Mucosa of stomach (tissue), 1 donor: ENCODE results near the gene UBXN10.

ENCODE experiments used
- H3K27me3 ChIP-seq: one replicate; pipeline ENCODE4 v1.7.0; 2013; ENCODE audit warnings: mild to moderate bottlenecking, low read length; ENCODE audit not compliant: control insufficient read depth, insufficient read depth
- H3K36me3 ChIP-seq: one replicate; pipeline ENCODE4 v1.7.0; 2013; ENCODE audit warnings: low read length; ENCODE audit not compliant: control insufficient read depth, insufficient read depth
- H3K4me1 ChIP-seq: one replicate; pipeline ENCODE4 v1.7.0; 2013; ENCODE audit warnings: mild to moderate bottlenecking, low read length; ENCODE audit not compliant: control insufficient read depth, insufficient read depth
- H3K4me3 ChIP-seq: one replicate; pipeline ENCODE4 v1.7.0; 2013; ENCODE audit warnings: low read length
- H3K9ac ChIP-seq: one replicate; pipeline ENCODE4 v1.7.0; 2013; ENCODE audit warnings: mild to moderate bottlenecking, low read length, moderate library complexity
- H3K9me3 ChIP-seq: one replicate; pipeline ENCODE4 v1.7.0; 2013; ENCODE audit warnings: mild to moderate bottlenecking, low read length, moderate library complexity; ENCODE audit not compliant: control insufficient read depth
- donor health status: Pancreatic carcinoma.

The UBXN10 gene

GRCh38 chr1:20189664-20190063 is 3.8 kb downstream of the UBXN10 start:
- H3K9me3 ChIP-seq: no peaks in the 10 kb centered on the region
- H3K4me3 ChIP-seq: no peak overlapping the region
- peaks cover 9% of the 10 kb centered on the region for H3K27me3 ChIP-seq
- H3K9ac ChIP-seq: no peak overlapping the region
- H3K4me1 ChIP-seq: peaks cover 31% of the 10 kb centered on the region
- H3K36me3 ChIP-seq: no peaks in the 10 kb centered on the region

- no peak overlapping the region for H3K4me3 ChIP-seq
- H3K4me1 ChIP-seq: peaks cover 31% of the 10 kb centered on the region
- peaks cover 2% of the 10 kb centered on the region for H3K27me3 ChIP-seq
- no peaks in the 10 kb centered on the region for H3K9me3 ChIP-seq
- no peak overlapping the region for H3K9ac ChIP-seq
- no peaks in the 10 kb centered on the region for H3K36me3 ChIP-seq
Measured at GRCh38 chr1:20190256-20191160, 4.6 kb downstream of the UBXN10 start.

GRCh38 chr1:20191266-20191825 is 5.5 kb downstream of the UBXN10 start:
- no peaks in the 10 kb centered on the region for H3K9me3 ChIP-seq
- H3K4me3 ChIP-seq: no peak overlapping the region
- H3K36me3 ChIP-seq: no peaks in the 10 kb centered on the region
- peaks cover 26% of the 10 kb centered on the region for H3K4me1 ChIP-seq
- H3K9ac ChIP-seq: no peak overlapping the region
- H3K27me3 ChIP-seq: peaks cover 2% of the 10 kb centered on the region

- Histone ChIP-seq H3K9ac (no peak overlapping the region), H3K27me3 (no peaks in the 10 kb centered on the region), H3K4me3 (no peak overlapping the region), H3K36me3 (no peaks in the 10 kb centered on the region), H3K4me1 (peaks cover 15% of the 10 kb centered on the region), H3K9me3 (no peaks in the 10 kb centered on the region)
Measured at GRCh38 chr1:20192364-20192763, 6.5 kb downstream of the UBXN10 start.

GRCh38 chr1:20192871-20193411 is 7.0 kb downstream of the UBXN10 start:
- Histone ChIP-seq H3K9ac (no peak overlapping the region), H3K27me3 (no peaks in the 10 kb centered on the region), H3K4me1 (peaks cover 10% of the 10 kb centered on the region), H3K36me3 (no peaks in the 10 kb centered on the region), H3K9me3 (no peaks in the 10 kb centered on the region), H3K4me3 (no peak overlapping the region)

GRCh38 chr1:20194224-20194623 is 8.3 kb downstream of the UBXN10 start:
- no peaks in the 10 kb centered on the region for H3K27me3 ChIP-seq
- no peaks in the 10 kb centered on the region for H3K36me3 ChIP-seq
- H3K4me1 ChIP-seq: peaks cover 9% of the 10 kb centered on the region
- no peaks in the 10 kb centered on the region for H3K9me3 ChIP-seq
- H3K4me3 ChIP-seq: no peak overlapping the region
- H3K9ac ChIP-seq: no peak overlapping the region

- Histone ChIP-seq H3K4me3 (no peak overlapping the region), H3K9ac (no peak overlapping the region)
Measured at GRCh38 chr1:20194757-20195461, 9.0 kb downstream of the UBXN10 start.

GRCh38 chr1:20195462-20195780 is 9.5 kb downstream of the UBXN10 start:
- Histone ChIP-seq H3K4me1 (peaks cover 16% of the 10 kb centered on the region), H3K9me3 (no peaks in the 10 kb centered on the region), H3K4me3 (no peak overlapping the region), H3K27me3 (no peaks in the 10 kb centered on the region), H3K36me3 (no peaks in the 10 kb centered on the region), H3K9ac (no peak overlapping the region)

More at GRCh38 chr1:20194757-20195461, 9.0 kb downstream of the UBXN10 start:
- H3K36me3 ChIP-seq: no peaks in the 10 kb centered on the region
- peaks cover 16% of the 10 kb centered on the region for H3K4me1 ChIP-seq
- H3K9me3 ChIP-seq: no peaks in the 10 kb centered on the region
- H3K27me3 ChIP-seq: no peaks in the 10 kb centered on the region

- H3K27me3 ChIP-seq: no peaks in the 10 kb centered on the region
- H3K9ac ChIP-seq: no peak overlapping the region
- H3K4me3 ChIP-seq: no peak overlapping the region
- peaks cover 16% of the 10 kb centered on the region for H3K4me1 ChIP-seq
- H3K36me3 ChIP-seq: no peaks in the 10 kb centered on the region
- no peaks in the 10 kb centered on the region for H3K9me3 ChIP-seq
Measured at GRCh38 chr1:20197329-20197791, 11.5 kb downstream of the UBXN10 start.

- Histone ChIP-seq H3K27me3 (no peaks in the 10 kb centered on the region), H3K9me3 (no peaks in the 10 kb centered on the region), H3K4me1 (peaks cover 16% of the 10 kb centered on the region), H3K36me3 (no peaks in the 10 kb centered on the region), H3K9ac (no peak overlapping the region), H3K4me3 (no peak overlapping the region)
Measured at GRCh38 chr1:20198296-20198695, 12.4 kb downstream of the UBXN10 start.

GRCh38 chr1:20198918-20199317 is 13.0 kb downstream of the UBXN10 start:
- Histone ChIP-seq H3K27me3 (no peaks in the 10 kb centered on the region), H3K9me3 (no peaks in the 10 kb centered on the region), H3K36me3 (no peaks in the 10 kb centered on the region), H3K9ac (no peak overlapping the region), H3K4me3 (no peak overlapping the region), H3K4me1 (peaks cover 16% of the 10 kb centered on the region)

GRCh38 chr1:20199403-20199802 is 13.5 kb downstream of the UBXN10 start:
- H3K9ac ChIP-seq: no peak overlapping the region
- no peak overlapping the region for H3K4me3 ChIP-seq
- H3K27me3 ChIP-seq: no peaks in the 10 kb centered on the region
- H3K9me3 ChIP-seq: no peaks in the 10 kb centered on the region
- no peaks in the 10 kb centered on the region for H3K36me3 ChIP-seq
- peaks cover 16% of the 10 kb centered on the region for H3K4me1 ChIP-seq
